Spleen (tissue), 11 donors: ENCODE results near the gene UBA6. TPM values are rescaled to one million over a fixed set of nuclear protein-coding genes. Genes with fewer than 3 reads are reported as not detected.

ENCODE experiments used
- DNase-seq: peaks from one replicate; pipeline ENCODE4 v3.0.0-alpha.2; 2020
- H3K27ac ChIP-seq, 8 donors: fragments of 200-600 bp; sonication (generic) in 7 of 8; 1 replicate in 4 of 8; 2 replicates in 4 of 8; pipeline versions ENCODE4 v1.5.0 to v1.8.0; 2016 to 2021; ENCODE audit warnings: inconsistent platforms in 4 of 8, mild to moderate bottlenecking in 4 of 8, moderate library complexity in 1 of 8
- H3K27me3 ChIP-seq, 7 donors: fragments of 200-600 bp; sonication (generic) in 6 of 7; replicated peaks in 1 of 7; 1 replicate in 4 of 7; 2 replicates in 3 of 7; pipeline versions ENCODE4 v1.5.0 to v1.8.0; 2016 to 2021; ENCODE audit warnings: inconsistent platforms in 3 of 7, mild to moderate bottlenecking in 1 of 7
- H3K36me3 ChIP-seq, 6 donors: fragments of 200-600 bp; sonication (generic) in 5 of 6; 1 replicate in 4 of 6; 2 replicates in 2 of 6; pipeline versions ENCODE4 v1.5.0 to v1.8.0; 2016 to 2021; ENCODE audit warnings: inconsistent platforms in 2 of 6
- H3K4me1 ChIP-seq, 6 donors: fragments of 200-600 bp; sonication (generic) in 5 of 6; 1 replicate in 3 of 6; 2 replicates in 3 of 6; pipeline versions ENCODE4 v1.5.0 to v1.8.0; 2016 to 2021; ENCODE audit warnings: inconsistent platforms in 3 of 6
- H3K4me3 ChIP-seq, 8 donors: fragments of 200-600 bp; sonication (generic) in 7 of 8; 1 replicate in 4 of 8; 2 replicates in 4 of 8; pipeline versions ENCODE4 v1.5.0 to v1.8.0; 2016 to 2021; ENCODE audit warnings: inconsistent platforms in 4 of 8, mild to moderate bottlenecking in 4 of 8, moderate library complexity in 2 of 8
- H3K9me3 ChIP-seq, 8 donors: fragments of 200-600 bp; sonication (generic) in 7 of 8; 1 replicate in 4 of 8; 2 replicates in 4 of 8; pipeline versions ENCODE4 v1.5.0 to v1.8.0; 2016 to 2021; ENCODE audit warnings: inconsistent platforms in 4 of 8
- POLR2A ChIP-seq, 3 donors: fragments of 450-650 bp; IDR thresholded peaks; one replicate each; pipeline ENCODE4 v1.5.1; 2017; ENCODE audit warnings: antibody characterized with exemption in 3 of 3, mild to moderate bottlenecking in 1 of 3
- POLR2AphosphoS5 ChIP-seq, 3 donors: sonication (generic); formaldehyde crosslinking; IDR thresholded peaks; one replicate each; pipeline ENCODE4 v1.5.1; 2017; ENCODE audit warnings: antibody characterized with exemption in 3 of 3
- WGBS, 5 donors: extraction: QIAGEN DNeasy Blood & Tissue Kit in 3 of 5; methylation state at CpG; one replicate each; pipeline versions ENCODE4 v1.1.5 to v1.1.7; 2013 to 2018; 5-methylcytosine and 5-hydroxymethylcytosine counted together
- intact Hi-C: fragments of 100-400 bp; cut with DNase I; formaldehyde crosslinking; loops from one replicate; pipeline ENCODE4 v1.15.0; 2023; ENCODE audit warnings: low total_unique reads
- polyA plus RNA-seq, 3 donors: library from polyadenylated mRNA; stranded (reverse); fragments of 200-250 nt; gene quantifications; one replicate each; pipeline ENCODE4 v1.2.1, GENCODE V29; 2013
- total RNA-seq, 7 donors: library from RNA; depleted of rRNA in 3 of 7; stranded (reverse); fragments of >200 nt in 3 of 7; fragmentation: NEBNext Ultra II Directional in 4 of 7; extraction: Animal tissue kit (Norgen Biotek cat#: 25700) in 4 of 7; gene quantifications; one replicate each; pipeline versions ENCODE4 v1.1.0 to v1.2.1, GENCODE V29; 2016 to 2021
- TF ChIP-seq, protein P1 (sequence below), 11 experiments: fragments of 200-600 bp in 7 of 11; fragments of 450-650 bp in 4 of 11; sonication (generic) in 4 of 11; IDR thresholded peaks in 8 of 11; conservative IDR thresholded peaks in 3 of 11; 1 replicate in 7 of 11; 2 replicates in 4 of 11; pipeline versions ENCODE4 v1.4.0 to v1.8.0; 2016 to 2021; ENCODE audit warnings: antibody characterized with exemption in 11 of 11, inconsistent platforms in 4 of 11, mild to moderate bottlenecking in 1 of 11
- donor health status: healthy with polysubstance abuse.
- donor health status: DM: no; HTN: no; CAD: no; lungs with moderate emphysema.
- donor health status: DM: no; HTN: no; CAD: no.
- donor health status: Bipolar disorder and iron deficiency.
- donor health status: healthy.
- donor health status: DM: no; HTN: no; CAD: no.
- donor health status: DM: yes; HTN: yes; CAD: no.

Gene UBA6
- total and polyA plus RNA-seq, 10 donors: 5.8 to 144 (median 64.7) TPM

DNA sequence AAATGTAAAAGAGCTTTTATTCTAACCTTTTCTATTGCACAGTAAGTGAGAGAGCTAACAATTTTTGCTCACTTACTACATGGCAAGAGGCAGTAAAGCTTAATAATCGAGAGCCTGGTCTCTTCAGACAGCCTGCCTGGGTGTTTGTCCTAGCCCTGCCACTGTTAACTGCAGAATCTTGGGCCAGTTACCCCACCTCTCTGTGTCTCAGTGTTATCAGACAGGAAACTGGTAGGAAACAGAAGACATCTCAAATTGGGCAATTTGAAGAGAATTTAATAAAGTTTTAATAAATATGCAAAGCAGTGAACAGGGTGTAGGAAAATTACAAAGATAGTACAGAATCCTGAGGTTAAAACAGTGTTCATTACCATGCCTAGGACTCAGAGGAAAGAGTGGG lies 129.0 kb downstream of the UBA6 start:
- Histone ChIP-seq H3K27me3 (no peaks in the 10 kb centered on the region), H3K4me1 (peaks cover 3 to 59% (median 18%) of the 10 kb centered on the region in 6 donors), H3K4me3 (no peak overlapping the region), H3K27ac (peak overlapping the region in 3 of 8 donors; percentile 41 to 79 (median 49)), H3K9me3 (no peaks in the 10 kb centered on the region), H3K36me3 (peaks cover 0 to 4% (median 0%) of the 10 kb centered on the region in 6 donors)
- TF ChIP-seq, protein P1, sequence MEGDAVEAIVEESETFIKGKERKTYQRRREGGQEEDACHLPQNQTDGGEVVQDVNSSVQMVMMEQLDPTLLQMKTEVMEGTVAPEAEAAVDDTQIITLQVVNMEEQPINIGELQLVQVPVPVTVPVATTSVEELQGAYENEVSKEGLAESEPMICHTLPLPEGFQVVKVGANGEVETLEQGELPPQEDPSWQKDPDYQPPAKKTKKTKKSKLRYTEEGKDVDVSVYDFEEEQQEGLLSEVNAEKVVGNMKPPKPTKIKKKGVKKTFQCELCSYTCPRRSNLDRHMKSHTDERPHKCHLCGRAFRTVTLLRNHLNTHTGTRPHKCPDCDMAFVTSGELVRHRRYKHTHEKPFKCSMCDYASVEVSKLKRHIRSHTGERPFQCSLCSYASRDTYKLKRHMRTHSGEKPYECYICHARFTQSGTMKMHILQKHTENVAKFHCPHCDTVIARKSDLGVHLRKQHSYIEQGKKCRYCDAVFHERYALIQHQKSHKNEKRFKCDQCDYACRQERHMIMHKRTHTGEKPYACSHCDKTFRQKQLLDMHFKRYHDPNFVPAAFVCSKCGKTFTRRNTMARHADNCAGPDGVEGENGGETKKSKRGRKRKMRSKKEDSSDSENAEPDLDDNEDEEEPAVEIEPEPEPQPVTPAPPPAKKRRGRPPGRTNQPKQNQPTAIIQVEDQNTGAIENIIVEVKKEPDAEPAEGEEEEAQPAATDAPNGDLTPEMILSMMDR (IDR thresholded peaks at IDR 0.05 in 8 of 11, conservative IDR thresholded peaks at IDR 0.05 in 3 of 11): no peak
- TF ChIP-seq POLR2AphosphoS5 (IDR thresholded peaks at IDR 0.05) (no peak), POLR2A (IDR thresholded peaks at IDR 0.05) (no peak)
- intact Hi-C loops: no loop called here
- no peak for DNase-seq
- 19 to 40% (median 25%) methylated on average over 1 of the region's 1 CpG for WGBS, 5 donors

DNA sequence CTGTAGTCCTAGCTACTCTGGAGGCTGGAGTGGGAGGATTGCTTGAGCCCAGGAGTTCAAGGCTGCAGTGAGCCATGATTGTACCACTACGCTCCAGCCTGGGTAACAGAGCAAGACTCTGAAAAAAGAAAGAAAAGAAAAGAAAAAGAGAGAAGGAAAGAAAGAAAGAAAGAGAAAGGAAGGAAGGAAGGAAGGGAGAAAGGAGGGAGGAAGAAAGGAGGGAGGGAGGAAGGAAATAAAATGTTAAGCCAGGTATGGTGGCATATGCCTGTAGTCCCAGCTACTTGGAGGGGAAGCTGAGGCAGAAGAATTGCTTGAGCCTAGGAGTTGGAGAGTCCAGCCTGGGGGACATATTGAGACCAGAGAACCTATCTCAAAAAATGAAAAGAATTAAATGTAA lies 130.4 kb downstream of the UBA6 start:
- peaks cover 0 to 4% (median 0%) of the 10 kb centered on the region in 6 donors for H3K36me3 ChIP-seq
- TF ChIP-seq, protein P1 (IDR thresholded peaks at IDR 0.05 in 8 of 11, conservative IDR thresholded peaks at IDR 0.05 in 3 of 11): no peak
- no peak for TF ChIP-seq POLR2A (IDR thresholded peaks at IDR 0.05)
- TF ChIP-seq POLR2AphosphoS5 (IDR thresholded peaks at IDR 0.05): no peak
- DNase-seq: no peak
- H3K4me3 ChIP-seq: no peak overlapping the region
- peaks cover 3 to 56% (median 16%) of the 10 kb centered on the region in 6 donors for H3K4me1 ChIP-seq
- no peaks in the 10 kb centered on the region for H3K27me3 ChIP-seq
- peak overlapping the region in 1 of 8 donors; percentile 25 for H3K27ac ChIP-seq
- intact Hi-C loops: no loop called here
- H3K9me3 ChIP-seq: no peaks in the 10 kb centered on the region
- WGBS, 5 donors: 91 to 100% (median 96%) methylated on average over 1 of the region's 1 CpG

DNA sequence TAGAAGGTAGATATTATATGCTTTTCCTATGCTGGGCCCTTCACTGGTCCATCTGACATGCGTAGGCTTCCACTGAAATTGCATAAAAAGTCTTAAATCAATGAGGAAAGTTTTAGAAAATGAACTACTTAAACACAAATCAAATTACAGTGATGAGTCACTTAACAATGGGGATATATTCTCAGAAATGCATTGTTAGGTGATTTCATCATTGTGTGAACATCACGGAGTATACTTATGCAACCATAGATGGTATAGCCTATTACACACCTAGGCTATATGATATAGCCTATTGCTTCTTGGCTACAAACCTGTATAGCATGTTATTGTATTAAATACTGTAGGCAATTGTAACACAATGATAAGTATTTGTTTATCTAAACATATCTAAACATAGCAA lies 132.1 kb downstream of the UBA6 start:
- Histone ChIP-seq H3K4me1 (peaks cover 0 to 53% (median 7%) of the 10 kb centered on the region in 6 donors), H3K9me3 (no peaks in the 10 kb centered on the region), H3K27me3 (no peaks in the 10 kb centered on the region), H3K36me3 (peaks cover 0 to 4% (median 0%) of the 10 kb centered on the region in 6 donors), H3K4me3 (no peak overlapping the region), H3K27ac (peak overlapping the region in 1 of 8 donors; percentile 29)
- TF ChIP-seq POLR2AphosphoS5 (IDR thresholded peaks at IDR 0.05): no peak
- TF ChIP-seq, protein P1 (IDR thresholded peaks at IDR 0.05 in 8 of 11, conservative IDR thresholded peaks at IDR 0.05 in 3 of 11): no peak
- no peak for TF ChIP-seq POLR2A (IDR thresholded peaks at IDR 0.05)
- DNase-seq: no peak
- WGBS, 5 donors: 75 to 96% (median 89%) methylated on average over 2 of the region's 2 CpGs
- intact Hi-C loops: no loop called here

DNA sequence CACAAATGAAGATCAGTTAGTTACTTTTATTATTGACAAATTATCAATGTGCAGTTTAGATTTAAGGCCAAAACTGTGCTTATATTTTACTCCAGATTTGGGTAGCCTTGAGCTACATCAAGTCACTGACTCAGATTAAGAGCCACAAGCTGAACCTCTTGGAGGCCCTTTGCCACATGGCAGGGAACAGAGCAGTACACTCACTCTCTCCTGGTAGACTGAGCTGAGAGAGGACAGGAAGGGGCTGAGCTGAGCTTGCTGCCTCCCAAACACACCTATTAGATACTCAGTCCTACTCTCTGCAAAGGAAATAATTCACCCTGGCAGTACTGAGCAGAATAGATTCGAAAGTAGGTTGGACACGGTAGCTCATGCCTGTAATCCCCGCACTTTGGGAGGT lies 134.6 kb downstream of the UBA6 start:
- peaks cover 0 to 4% (median 0%) of the 10 kb centered on the region in 6 donors for H3K36me3 ChIP-seq
- 92 to 98% (median 96%) methylated on average over 3 of the region's 3 CpGs for WGBS, 5 donors
- DNase-seq: no peak
- intact Hi-C loops: no loop called here
- no peak overlapping the region for H3K4me3 ChIP-seq
- peak overlapping the region in 1 of 8 donors; percentile 44 for H3K27ac ChIP-seq
- no peaks in the 10 kb centered on the region for H3K9me3 ChIP-seq
- peaks cover 0 to 36% (median 0%) of the 10 kb centered on the region in 6 donors for H3K4me1 ChIP-seq
- H3K27me3 ChIP-seq: no peaks in the 10 kb centered on the region
- no peak for TF ChIP-seq POLR2AphosphoS5 (IDR thresholded peaks at IDR 0.05)

DNA sequence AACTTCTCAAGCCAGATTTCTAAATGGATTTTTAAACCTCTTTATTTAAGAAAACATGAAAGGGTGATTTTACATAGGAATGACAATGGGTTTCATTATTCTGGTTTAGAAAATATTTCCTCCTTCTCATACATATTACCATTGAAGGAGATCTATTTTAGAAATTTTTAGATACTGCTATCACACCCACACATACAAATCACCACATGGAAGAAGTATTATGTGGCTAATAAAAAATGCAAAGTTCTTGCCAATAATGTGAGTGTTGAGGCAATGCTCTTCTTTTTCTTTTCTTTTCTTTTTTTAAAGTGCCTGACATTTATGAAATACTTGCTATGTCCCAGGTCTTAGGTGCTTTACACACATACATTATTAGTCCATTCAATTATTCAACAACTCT lies 135.7 kb downstream of the UBA6 start:
- Histone ChIP-seq H3K4me3 (no peak overlapping the region), H3K27ac (no peak overlapping the region), H3K27me3 (no peaks in the 10 kb centered on the region), H3K4me1 (peaks cover 0 to 46% (median 0%) of the 10 kb centered on the region in 6 donors), H3K36me3 (no peaks in the 10 kb centered on the region), H3K9me3 (no peaks in the 10 kb centered on the region)
- TF ChIP-seq POLR2AphosphoS5 (IDR thresholded peaks at IDR 0.05) (no peak), POLR2A (IDR thresholded peaks at IDR 0.05) (no peak)
- TF ChIP-seq, protein P1 (IDR thresholded peaks at IDR 0.05 in 8 of 11, conservative IDR thresholded peaks at IDR 0.05 in 3 of 11): no peak
- DNase-seq: no peak
- intact Hi-C loops: no loop called here
